NB4 (cell line): ENCODE data around the gene ZCCHC24.

ENCODE experiments used
- CTCF ChIP-seq: IDR thresholded peaks from one replicate; pipeline ENCODE4 v1.5.1; 2012; ENCODE audit warnings: low read depth, low read length
- MAX ChIP-seq: IDR thresholded peaks from 2 replicates; pipeline ENCODE4 v1.6.1; 2011; ENCODE audit warnings: low read depth, low read length
- POLR2A ChIP-seq: IDR thresholded peaks from 2 replicates; pipeline ENCODE4 v1.6.1; 2011; ENCODE audit warnings: mild to moderate bottlenecking; ENCODE audit not compliant: insufficient read length; ENCODE audit errors: extremely low read depth

GRCh38 chr10:79335470-79336235 lies 109.8 kb downstream of the ZCCHC24 start:
- TF ChIP-seq CTCF = no peak
- no peak for TF ChIP-seq MAX
- TF ChIP-seq POLR2A = no peak
